Activated CD4-positive, alpha-beta T cell treated with anti-CD3 and anti-CD28 coated beads for 36 hours (primary cell): ENCODE measurements around the gene CREB3. TPM values are rescaled to one million over a fixed set of nuclear protein-coding genes. Genes with fewer than 3 reads are reported as not detected.

Experiments used
- ATAC-seq: fragments of 200-7000 bp; cut with Tn5 transposase; one replicate; pipeline ENCODE4 v1.10.0; 2021; ENCODE audit warnings: mild to moderate bottlenecking, moderate library complexity
- CTCF ChIA-PET: fragments of 350-600 bp; sonication (Branson Sonifier 250); formaldehyde crosslinking; loops from one replicate; lab custom pipeline; 2021; ENCODE audit warnings: antibody characterized with exemption; lab: Charles Lee
- POLR2A ChIA-PET: fragments of 350-600 bp; sonication (Branson Sonifier 250); formaldehyde crosslinking; loops from one replicate; lab custom pipeline; 2021; ENCODE audit warnings: antibody characterized with exemption, inconsistent platforms; lab: Charles Lee
- DNase-seq: peaks from one replicate; pipeline ENCODE4 v3.0.0-alpha.2; 2020
- H3K27ac Mint-ChIP-seq: one replicate; pipeline ENCODE4 v1.8.0; 2021; ENCODE audit warnings: mixed read lengths
- H3K27me3 Mint-ChIP-seq: one replicate; pipeline ENCODE4 v1.8.0; 2021; ENCODE audit warnings: mixed read lengths
- H3K36me3 Mint-ChIP-seq: one replicate; pipeline ENCODE4 v1.8.0; 2021; ENCODE audit warnings: low read depth, mixed read lengths
- H3K4me1 Mint-ChIP-seq: one replicate; pipeline ENCODE4 v1.8.0; 2021; ENCODE audit warnings: mixed read lengths
- H3K4me3 Mint-ChIP-seq: one replicate; pipeline ENCODE4 v1.8.0; 2021; ENCODE audit warnings: mild to moderate bottlenecking, moderate library complexity, mixed read lengths
- H3K9me3 Mint-ChIP-seq: one replicate; pipeline ENCODE4 v1.8.0; 2021; ENCODE audit warnings: low read depth, mixed read lengths
- intact Hi-C, 2 experiments: fragments of 100-400 bp; cut with DNase I in 1 of 2; cut with micrococcal nuclease in 1 of 2; formaldehyde crosslinking; loops; one replicate each; pipeline versions ENCODE4 v1.14.2 to v1.15.1; 2022 to 2024; cut with DNase I, micrococcal nuclease
- total RNA-seq, 2 experiments: library from RNA; stranded (reverse); gene quantifications; one replicate each; pipeline ENCODE4 v1.2.3, GENCODE V29; 2021

Gene CREB3
- total RNA-seq, 2 experiments from 2014 or later, result 24.0 to 26.0 TPM

- H3K27me3 Mint-ChIP-seq, result no peaks in the 10 kb centered on the region
- peaks cover 34% of the 10 kb centered on the region for H3K4me1 Mint-ChIP-seq
- ATAC-seq, result peak; percentile 26
- ChIA-PET CTCF (interaction anchor here (0.7 to 2.0 kb wide), 11 partner anchors 10 to 125 kb away, joined by 3 to 13 read pairs (median 4); partner anchors contain the start of gene SPAG8), POLR2A (no interaction called here)
- H3K36me3 Mint-ChIP-seq, result peaks cover 24% of the 10 kb centered on the region
- H3K4me3 Mint-ChIP-seq, result peak overlapping the region; percentile 97
- peak overlapping the region; percentile 91 for H3K27ac Mint-ChIP-seq
- DNase-seq, result peak; percentile 46
- intact Hi-C loops, result loop anchor here (2.0 to 10.0 kb wide), 4 partner anchors 25 to 647 kb away; partner anchors contain the start of genes CREB3 (in 1 of the 2), HINT2 (in 1 of the 2), RNF38 (in 1 of the 2) and TESK1 (in 1 of the 2)
- no peaks in the 10 kb centered on the region for H3K9me3 Mint-ChIP-seq
Measured at GRCh38 chr9:35757226-35757891, 24.9 kb downstream of the CREB3 start.

GRCh38 chr9:35757892-35758275, 25.4 kb downstream of the CREB3 start:
- Mint-ChIP-seq H3K27ac (peak overlapping the region; percentile 77), H3K4me1 (peaks cover 34% of the 10 kb centered on the region), H3K4me3 (peak overlapping the region; percentile 97), H3K27me3 (no peaks in the 10 kb centered on the region), H3K36me3 (peaks cover 22% of the 10 kb centered on the region), H3K9me3 (no peaks in the 10 kb centered on the region)
- no peak for ATAC-seq
- DNase-seq, result no peak
- POLR2A ChIA-PET, result no interaction called here
- intact Hi-C loops, result loop anchor here (2.0 to 10.0 kb wide), 4 partner anchors 25 to 647 kb away; partner anchors contain the start of genes CREB3 (in 1 of the 2), HINT2 (in 1 of the 2), RNF38 (in 1 of the 2) and TESK1 (in 1 of the 2)
- CTCF ChIA-PET, result interaction anchor here (0.8 to 1.7 kb wide), 3 partner anchors 9 to 124 kb away, joined by 3 to 7 read pairs (median 5); partner anchors contain the start of genes GBA2 and RGP1

- Mint-ChIP-seq H3K27me3 (no peaks in the 10 kb centered on the region), H3K4me1 (peaks cover 34% of the 10 kb centered on the region)
- intact Hi-C loops, result loop anchor here in 1 of 2 experiments (10.0 kb wide), 1 partner anchor 646 kb away; the partner anchor contains the start of gene RNF38
Measured at GRCh38 chr9:35758475-35759050, 26.1 kb downstream of the CREB3 start.

GRCh38 chr9:35759795-35760194, 27.3 kb downstream of the CREB3 start:
- no peaks in the 10 kb centered on the region for H3K27me3 Mint-ChIP-seq
- ChIA-PET CTCF (interaction anchor here (0.7 to 3.5 kb wide), 9 partner anchors 12 to 881 kb away, joined by 3 to 9 read pairs (median 5); no protein-coding TSS in a partner anchor), POLR2A (no interaction called here)
- peaks cover 34% of the 10 kb centered on the region for H3K4me1 Mint-ChIP-seq
- intact Hi-C loops, result loop anchor here in 1 of 2 experiments (10.0 kb wide), 1 partner anchor 645 kb away; the partner anchor contains the start of gene RNF38
- H3K4me3 Mint-ChIP-seq, result no peak overlapping the region
- no peak for DNase-seq
- H3K27ac Mint-ChIP-seq, result no peak overlapping the region
- no peak for ATAC-seq
- H3K36me3 Mint-ChIP-seq, result peaks cover 21% of the 10 kb centered on the region
- H3K9me3 Mint-ChIP-seq, result no peaks in the 10 kb centered on the region

More at GRCh38 chr9:35758475-35759050, 26.1 kb downstream of the CREB3 start:
- POLR2A ChIA-PET, result no interaction called here
- ATAC-seq (no peak), DNase-seq (no peak)
- H3K36me3 Mint-ChIP-seq, result peaks cover 18% of the 10 kb centered on the region
- H3K9me3 Mint-ChIP-seq, result no peaks in the 10 kb centered on the region
- CTCF ChIA-PET, result interaction anchor here (0.9 to 1.7 kb wide), 2 partner anchors 9 to 24 kb away, joined by 5 to 7 read pairs; partner anchors contain the start of genes GBA2 and RGP1
- H3K4me3 Mint-ChIP-seq, result peak overlapping the region; percentile 97
- peak overlapping the region; percentile 48 for H3K27ac Mint-ChIP-seq

GRCh38 chr9:35760651-35761050, 28.2 kb downstream of the CREB3 start:
- H3K27me3 Mint-ChIP-seq, result no peaks in the 10 kb centered on the region

GRCh38 chr9:35763181-35763580, 30.7 kb downstream of the CREB3 start:
- peaks cover 28% of the 10 kb centered on the region for H3K4me1 Mint-ChIP-seq
- intact Hi-C loops, result no loop called here
- CTCF ChIA-PET, result interaction anchor here (0.6 to 1.1 kb wide), 3 partner anchors 15 to 82 kb away, joined by 3 to 4 read pairs (median 4); partner anchors contain the start of genes GBA2 and RGP1
- peaks cover 16% of the 10 kb centered on the region for H3K36me3 Mint-ChIP-seq
- DNase-seq (no peak), ATAC-seq (no peak)
- POLR2A ChIA-PET, result no interaction called here
- no peak overlapping the region for H3K27ac Mint-ChIP-seq
- H3K27me3 Mint-ChIP-seq, result no peaks in the 10 kb centered on the region
- no peaks in the 10 kb centered on the region for H3K9me3 Mint-ChIP-seq
- no peak overlapping the region for H3K4me3 Mint-ChIP-seq

More at GRCh38 chr9:35760651-35761050, 28.2 kb downstream of the CREB3 start:
- H3K4me1 Mint-ChIP-seq, result peaks cover 34% of the 10 kb centered on the region
- ChIA-PET POLR2A (interaction anchor here (1.0 kb wide), 1 partner anchor 12 kb away, joined by 6 read pairs; the partner anchor contains the start of genes GBA2 and RGP1), CTCF (interaction anchor here (0.8 to 3.5 kb wide), 9 partner anchors 12 to 882 kb away, joined by 3 to 9 read pairs (median 5); no protein-coding TSS in a partner anchor)
- no peaks in the 10 kb centered on the region for H3K9me3 Mint-ChIP-seq
- peaks cover 21% of the 10 kb centered on the region for H3K36me3 Mint-ChIP-seq
- ATAC-seq (no peak), DNase-seq (no peak)
- no peak overlapping the region for H3K27ac Mint-ChIP-seq
- intact Hi-C loops, result no loop called here
- no peak overlapping the region for H3K4me3 Mint-ChIP-seq

GRCh38 chr9:35763803-35764202, 31.3 kb downstream of the CREB3 start:
- POLR2A ChIA-PET, result no interaction called here
- CTCF ChIA-PET, result interaction anchor here (0.6 kb wide), 2 partner anchors 249 to 384 kb away, joined by 3 read pairs; no protein-coding TSS in a partner anchor
- no peak for ATAC-seq

GRCh38 chr9:35766997-35767396, 34.5 kb downstream of the CREB3 start:
- ATAC-seq (no peak), DNase-seq (no peak)
- Mint-ChIP-seq H3K36me3 (peaks cover 2% of the 10 kb centered on the region), H3K27ac (no peak overlapping the region), H3K4me1 (peaks cover 7% of the 10 kb centered on the region), H3K4me3 (no peak overlapping the region), H3K9me3 (no peaks in the 10 kb centered on the region), H3K27me3 (no peaks in the 10 kb centered on the region)
- POLR2A ChIA-PET, result interaction anchor here (0.6 kb wide), 1 partner anchor 57 kb away, joined by 3 read pairs; no protein-coding TSS in a partner anchor
- intact Hi-C loops, result no loop called here
- CTCF ChIA-PET, result interaction anchor here (0.7 kb wide), 1 partner anchor 27 kb away, joined by 3 read pairs; no protein-coding TSS in a partner anchor

More at GRCh38 chr9:35763803-35764202, 31.3 kb downstream of the CREB3 start:
- no peak for DNase-seq
- Mint-ChIP-seq H3K36me3 (peaks cover 13% of the 10 kb centered on the region), H3K4me1 (peaks cover 21% of the 10 kb centered on the region), H3K27ac (no peak overlapping the region), H3K4me3 (no peak overlapping the region), H3K9me3 (no peaks in the 10 kb centered on the region), H3K27me3 (no peaks in the 10 kb centered on the region)
- intact Hi-C loops, result no loop called here

GRCh38 chr9:35767458-35767857, 35.0 kb downstream of the CREB3 start:
- no peak overlapping the region for H3K4me3 Mint-ChIP-seq

GRCh38 chr9:35769763-35770162, 37.3 kb downstream of the CREB3 start:
- H3K4me1 Mint-ChIP-seq, result peaks cover 7% of the 10 kb centered on the region
- H3K9me3 Mint-ChIP-seq, result no peaks in the 10 kb centered on the region
- DNase-seq, result no peak
- no peak overlapping the region for H3K4me3 Mint-ChIP-seq
- H3K36me3 Mint-ChIP-seq, result no peaks in the 10 kb centered on the region
- POLR2A ChIA-PET, result no interaction called here
- H3K27me3 Mint-ChIP-seq, result no peaks in the 10 kb centered on the region
- no peak overlapping the region for H3K27ac Mint-ChIP-seq
- CTCF ChIA-PET, result interaction anchor here (1.9 kb wide), 1 partner anchor 13 kb away, joined by 4 read pairs; no protein-coding TSS in a partner anchor
- intact Hi-C loops, result no loop called here
- ATAC-seq, result no peak

More at GRCh38 chr9:35767458-35767857, 35.0 kb downstream of the CREB3 start:
- no peaks in the 10 kb centered on the region for H3K9me3 Mint-ChIP-seq
- H3K27me3 Mint-ChIP-seq, result no peaks in the 10 kb centered on the region
- intact Hi-C loops, result no loop called here
- peaks cover 7% of the 10 kb centered on the region for H3K4me1 Mint-ChIP-seq
- ATAC-seq (no peak), DNase-seq (no peak)
- CTCF ChIA-PET, result interaction anchor here (0.7 kb wide), 1 partner anchor 91 kb away, joined by 3 read pairs; no protein-coding TSS in a partner anchor
- H3K27ac Mint-ChIP-seq, result no peak overlapping the region
- peaks cover 2% of the 10 kb centered on the region for H3K36me3 Mint-ChIP-seq
- POLR2A ChIA-PET, result interaction anchor here (0.6 kb wide), 1 partner anchor 56 kb away, joined by 3 read pairs; no protein-coding TSS in a partner anchor

- ChIA-PET CTCF (interaction anchor here (0.9 to 2.0 kb wide), 5 partner anchors 9 to 111 kb away, joined by 4 to 7 read pairs (median 5); partner anchors contain the start of gene SPAG8), POLR2A (no interaction called here)
- Mint-ChIP-seq H3K27ac (no peak overlapping the region), H3K4me1 (peaks cover 7% of the 10 kb centered on the region), H3K27me3 (no peaks in the 10 kb centered on the region), H3K9me3 (no peaks in the 10 kb centered on the region), H3K36me3 (no peaks in the 10 kb centered on the region), H3K4me3 (no peak overlapping the region)
- DNase-seq (no peak), ATAC-seq (no peak)
- intact Hi-C loops, result no loop called here
Measured at GRCh38 chr9:35771075-35771433, 38.6 kb downstream of the CREB3 start.
